Activated effector memory CD4-positive, alpha-beta T cell treated with anti-CD3 and anti-CD28 coated beads, Interleukin-2, amount 50 U/mL, for 16 hours (primary cell): ENCODE results near the gene BFSP2.
"Not testable (repeated sequence)": the region's sequence is repeated elsewhere in the genome, so short reads cannot be mapped to it uniquely, and the experiment has no call there.

ENCODE experiments used
- DNase-seq: peaks from one replicate; pipeline ENCODE4 v3.0.0-alpha.2; 2020

The BFSP2 gene

DNA sequence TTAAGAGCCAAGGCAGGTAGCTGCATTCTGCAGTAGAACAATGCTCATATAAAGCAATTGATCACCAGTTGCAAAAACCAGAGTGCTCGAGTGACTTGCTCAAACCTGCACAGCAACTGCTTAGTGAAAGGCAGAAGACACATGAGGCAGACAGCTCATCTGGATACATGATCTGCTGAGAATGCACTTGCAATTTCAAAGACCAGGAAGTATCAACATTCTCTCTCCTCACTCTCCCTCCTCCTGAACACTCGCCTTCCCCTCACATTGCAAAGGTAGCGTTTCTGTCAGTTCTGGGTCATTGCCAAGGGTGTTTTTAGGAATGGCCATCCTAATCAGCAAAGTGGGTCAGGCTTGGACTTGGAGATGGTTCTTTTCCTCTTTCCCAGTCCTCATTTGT, 61.0 kb downstream of the BFSP2 start:
- no peak for DNase-seq

DNA sequence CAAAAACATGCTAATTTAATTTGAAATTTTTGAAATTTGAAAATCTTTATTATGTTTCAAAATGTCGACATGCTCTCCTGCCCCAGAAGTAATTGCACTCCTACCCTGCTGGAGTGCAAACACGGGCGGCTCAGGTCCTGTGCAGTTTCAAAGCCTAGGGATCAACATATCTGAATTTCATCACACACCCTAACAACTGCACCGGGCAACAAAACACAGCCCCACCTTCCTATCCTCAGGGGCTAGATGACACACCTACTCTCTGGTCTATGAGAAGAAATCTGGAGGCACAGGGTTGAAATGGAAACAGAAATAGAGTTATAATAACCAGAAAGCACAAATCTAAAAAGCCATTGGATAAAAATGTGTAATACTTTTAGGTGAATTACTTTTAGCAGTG, 61.4 kb downstream of the BFSP2 start:
- DNase-seq: no peak

DNA sequence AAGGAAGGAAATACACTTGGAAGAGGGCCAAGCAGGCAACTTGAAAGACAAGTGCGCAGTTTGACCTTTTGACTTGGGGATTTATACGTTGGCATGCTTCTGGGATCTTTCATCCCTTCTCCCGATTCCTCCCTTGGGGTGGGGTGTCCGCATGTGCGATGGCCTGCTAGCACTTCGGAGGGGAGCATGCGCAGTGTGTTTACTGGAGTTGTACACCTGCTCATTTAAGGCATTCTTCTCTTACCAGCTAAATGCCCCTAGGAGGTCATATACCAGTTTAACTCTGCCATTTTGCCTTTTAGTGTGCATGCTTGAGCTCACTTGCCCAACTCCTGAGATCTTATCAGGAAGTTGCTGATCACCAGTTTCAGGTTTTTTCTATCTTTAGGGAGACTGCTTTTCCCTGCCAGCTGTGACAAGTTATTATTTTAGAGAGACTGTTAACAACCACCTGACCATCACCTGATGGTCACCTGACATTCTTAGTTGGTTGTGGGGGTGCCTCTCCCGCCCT, 63.5 kb downstream of the BFSP2 start:
- DNase-seq: no peak

DNA sequence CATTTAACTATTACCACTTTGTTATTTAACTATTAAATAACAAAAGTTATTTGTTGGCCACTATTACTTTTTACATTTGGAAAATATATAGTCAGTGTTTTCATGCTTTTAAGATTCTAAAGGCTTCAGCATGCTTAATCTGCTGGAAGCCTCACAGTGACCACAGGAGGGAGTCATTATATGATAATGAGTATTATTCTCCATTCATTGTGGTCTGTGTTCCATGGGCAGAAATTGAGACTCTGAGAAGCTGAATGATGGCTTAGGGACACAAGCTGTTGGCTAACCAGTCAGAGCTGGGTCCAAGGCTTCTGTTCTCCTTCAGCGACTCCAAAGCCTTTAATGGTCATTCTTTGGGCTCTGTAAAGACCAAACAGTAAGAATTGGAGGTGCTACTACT, 64.7 kb downstream of the BFSP2 start:
- no peak for DNase-seq

DNA sequence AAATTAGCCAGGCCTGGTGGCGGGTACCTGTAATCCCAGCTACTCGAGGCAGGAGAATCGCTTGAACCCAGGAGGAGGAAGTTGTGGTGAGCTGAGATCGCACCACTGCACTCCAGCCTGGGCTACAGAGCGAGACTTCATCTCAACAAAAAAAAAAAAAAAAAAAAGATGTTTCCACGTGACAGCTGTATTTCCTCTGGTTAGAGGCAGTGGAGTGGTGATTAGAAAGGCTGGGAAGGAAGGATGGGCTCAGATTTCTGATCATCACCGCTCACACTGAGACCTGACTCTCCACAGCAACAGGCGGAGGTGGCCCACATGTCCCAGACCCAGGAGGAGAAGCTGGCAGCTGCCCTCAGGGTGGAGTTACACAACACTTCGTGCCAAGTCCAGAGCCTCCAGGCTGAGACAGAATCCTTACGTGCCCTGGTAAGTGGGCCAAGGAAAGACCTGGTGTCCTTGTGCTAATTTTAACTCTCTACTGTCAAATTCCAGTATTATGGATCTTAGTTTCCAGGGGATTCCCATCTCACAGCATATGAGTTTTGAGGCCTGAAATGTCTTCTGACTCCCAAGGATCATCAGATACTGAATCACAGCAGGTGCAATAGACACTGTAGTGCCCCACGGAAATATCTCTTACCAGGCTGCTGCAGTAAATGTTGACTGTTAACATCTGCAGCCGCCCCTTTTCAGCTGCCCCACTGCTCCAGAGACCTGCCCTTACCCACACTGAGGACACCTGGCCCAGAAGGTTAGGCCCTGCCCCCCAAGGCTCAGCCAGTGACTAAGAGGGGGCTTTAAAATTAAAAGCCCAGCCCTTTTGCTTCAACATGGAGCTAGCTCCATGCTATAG, 66.9 kb downstream of the BFSP2 start:
- no peak for DNase-seq

DNA sequence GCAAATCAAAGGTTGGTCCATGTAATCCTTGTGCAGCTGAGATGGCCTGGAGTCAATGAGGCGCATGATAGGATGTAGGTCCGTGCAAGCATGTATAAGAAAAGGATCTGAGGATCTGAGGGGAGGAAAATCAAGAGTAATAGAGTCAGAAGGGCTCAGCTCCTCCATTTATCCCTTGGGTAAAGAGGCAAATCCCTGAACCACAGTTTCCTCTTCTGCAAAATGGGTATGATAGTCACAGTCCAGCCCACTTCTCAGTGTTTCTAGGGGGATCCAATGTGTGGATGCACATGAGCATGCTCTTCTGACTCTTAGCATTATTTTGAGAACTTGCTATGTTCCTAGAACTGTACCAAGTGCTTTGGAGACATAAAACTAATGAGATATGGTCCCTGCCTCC, 67.9 kb downstream of the BFSP2 start:
- no peak for DNase-seq

DNA sequence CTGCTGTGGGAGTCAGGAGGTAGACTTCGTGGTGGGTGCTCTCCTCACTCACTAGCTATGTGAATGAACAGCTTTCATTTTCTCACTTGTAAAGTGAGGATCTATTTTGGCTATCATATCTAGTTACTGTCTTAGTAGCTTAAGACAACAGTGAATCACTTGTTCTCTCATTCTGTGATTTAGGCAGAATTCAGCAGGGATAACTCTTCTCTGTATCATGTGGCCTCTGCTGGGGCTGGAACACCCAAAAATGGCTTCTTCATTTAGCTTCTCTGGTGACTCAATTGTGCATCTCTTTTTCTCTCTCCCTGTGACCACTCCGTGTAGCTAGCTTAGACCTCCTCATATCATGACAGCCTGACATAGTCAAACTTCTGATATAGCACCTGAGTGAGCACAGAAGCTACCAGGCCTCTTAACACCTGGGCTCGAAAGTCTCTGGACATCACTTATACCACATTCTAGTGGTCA, 68.4 kb downstream of the BFSP2 start:
- DNase-seq: no peak

DNA sequence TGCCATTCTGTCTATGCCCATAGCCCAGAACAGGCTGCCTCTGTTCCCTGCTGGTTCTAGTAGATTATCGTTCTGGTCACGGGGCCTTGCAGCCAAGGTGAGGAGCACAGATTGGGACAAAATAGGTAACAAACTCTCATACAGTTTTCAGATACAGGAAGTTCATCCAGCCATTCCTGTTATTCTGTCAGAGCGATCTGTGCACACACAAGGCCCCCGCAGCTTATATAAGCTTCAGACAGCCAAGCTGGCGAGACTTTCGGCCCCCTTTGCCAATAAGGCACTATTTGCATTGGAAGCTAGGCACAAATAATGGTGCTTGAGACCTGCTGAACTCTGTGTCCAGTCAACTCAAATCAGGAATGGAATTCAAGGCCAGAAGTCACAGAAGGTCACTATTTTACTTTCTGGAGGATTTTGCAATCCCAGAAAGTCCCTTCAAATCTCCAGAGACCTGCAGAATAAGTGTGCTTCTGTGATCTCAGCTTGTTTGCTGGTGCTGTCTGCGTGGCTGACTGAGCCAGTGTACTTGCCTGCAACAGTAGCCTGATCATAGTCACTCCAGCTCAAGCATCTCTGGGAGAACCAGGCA, 69.4 kb downstream of the BFSP2 start:
- DNase-seq: no peak

DNA sequence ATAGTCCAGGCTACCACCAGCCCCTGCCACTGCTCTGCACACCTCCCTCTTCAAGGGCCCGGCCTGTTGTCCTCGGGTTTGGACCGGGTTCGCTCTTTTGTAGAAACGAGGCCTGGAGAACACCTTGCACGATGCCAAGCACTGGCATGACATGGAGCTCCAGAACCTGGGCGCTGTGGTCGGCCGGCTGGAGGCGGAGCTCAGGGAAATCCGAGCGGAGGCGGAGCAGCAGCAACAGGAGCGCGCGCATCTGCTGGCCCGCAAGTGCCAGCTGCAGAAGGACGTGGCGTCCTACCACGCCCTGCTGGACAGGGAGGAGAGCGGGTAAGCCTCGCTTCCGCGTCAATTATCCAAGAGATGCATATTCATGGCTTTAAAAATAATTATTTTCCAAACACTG, 72.4 kb downstream of the BFSP2 start:
- DNase-seq: no peak

DNA sequence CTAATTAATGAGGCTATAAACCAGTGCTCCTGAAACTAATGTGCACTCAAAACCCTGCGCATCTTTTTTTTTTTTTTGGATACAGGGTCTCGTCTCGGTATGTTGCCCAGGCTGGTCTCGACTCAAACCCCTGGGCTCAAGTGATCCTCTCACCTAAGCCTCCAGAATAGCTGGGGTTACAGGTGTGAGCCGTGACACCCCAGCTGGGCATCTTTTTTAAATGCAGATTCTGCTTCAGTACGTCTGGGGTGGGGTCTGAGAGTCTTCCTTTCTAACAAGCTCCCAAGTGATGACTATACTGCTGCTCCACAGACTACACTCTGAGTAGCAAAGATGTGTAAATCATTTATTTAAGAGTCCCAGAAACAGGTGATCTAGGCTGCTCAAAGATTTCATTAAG, 73.0 kb downstream of the BFSP2 start:
- DNase-seq: no peak

DNA sequence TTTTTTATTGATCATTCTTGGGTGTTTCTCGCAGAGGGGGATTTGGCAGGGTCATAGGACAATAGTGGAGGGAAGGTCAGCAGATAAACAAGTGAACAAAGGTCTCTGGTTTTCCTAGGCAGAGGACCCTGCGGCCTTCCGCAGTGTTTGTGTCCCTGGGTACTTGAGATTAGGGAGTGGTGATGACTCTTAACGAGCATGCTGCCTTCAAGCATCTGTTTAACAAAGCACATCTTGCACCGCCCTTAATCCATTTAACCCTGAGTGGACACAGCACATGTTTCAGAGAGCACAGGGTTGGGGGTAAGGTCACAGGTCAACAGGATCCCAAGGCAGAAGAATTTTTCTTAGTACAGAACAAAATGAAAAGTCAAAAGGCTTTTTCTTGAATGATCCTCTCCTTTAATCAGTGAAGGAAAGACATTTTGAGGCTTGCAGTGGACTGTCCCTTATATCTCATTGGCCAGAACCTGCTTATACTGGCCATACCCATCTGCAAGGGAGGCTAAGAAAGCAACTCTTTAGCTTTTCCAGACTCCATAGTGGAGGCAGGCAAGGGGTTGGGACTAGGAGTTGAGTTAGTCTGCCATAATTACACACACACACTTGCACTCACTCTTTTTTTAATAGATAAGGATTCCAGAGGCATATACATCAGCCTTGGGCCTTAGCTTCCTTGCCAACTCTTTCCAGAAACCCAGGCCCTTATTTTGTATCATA, 73.8 kb downstream of the BFSP2 start:
- not testable (repeated sequence) for DNase-seq

DNA sequence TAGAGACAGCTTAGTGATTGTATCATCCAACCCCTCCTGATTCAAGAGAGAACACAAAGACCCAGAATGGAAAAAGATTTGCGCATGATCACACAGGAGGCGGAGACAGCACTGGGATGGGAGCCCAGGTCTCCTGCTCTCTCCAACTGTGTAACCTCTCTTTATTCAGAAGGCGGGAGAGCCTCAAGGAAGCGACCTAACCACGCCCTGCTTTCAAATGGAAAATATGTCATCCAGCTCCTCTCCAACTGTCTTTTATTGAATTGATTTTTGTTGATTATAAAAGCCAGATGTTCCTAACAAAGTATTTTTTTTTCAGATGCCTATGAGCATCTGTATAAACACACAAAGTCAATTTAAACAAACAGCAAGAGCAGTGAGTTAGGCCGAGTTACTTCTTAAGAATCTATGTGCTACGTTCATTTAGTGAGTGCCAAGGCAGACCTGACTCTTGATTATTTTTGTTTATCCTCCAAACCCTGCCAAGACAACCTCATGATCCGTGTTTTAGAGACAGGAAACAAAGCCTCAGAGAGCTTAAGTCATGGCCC, 74.5 kb downstream of the BFSP2 start:
- no peak for DNase-seq

DNA sequence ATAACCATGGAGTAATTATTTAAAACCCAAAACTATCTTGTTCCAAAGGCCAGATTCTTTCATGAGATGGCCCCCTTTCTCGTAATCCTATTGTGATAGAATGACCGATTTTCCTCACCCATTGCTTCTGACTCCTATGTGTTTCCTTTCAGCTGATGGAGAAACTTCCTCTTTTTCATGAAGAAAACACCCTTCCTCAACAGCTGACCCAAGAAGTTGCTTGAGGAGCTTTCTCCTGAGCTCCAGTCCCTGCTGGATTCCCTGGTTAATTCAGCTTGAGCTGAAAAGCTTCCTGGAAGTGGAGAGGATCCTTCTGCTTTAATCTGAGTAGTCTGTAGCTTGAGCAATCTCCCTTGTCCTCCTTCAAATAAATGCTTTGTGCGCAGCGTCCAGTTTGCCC, 75.0 kb downstream of the BFSP2 start:
- DNase-seq: no peak

DNA sequence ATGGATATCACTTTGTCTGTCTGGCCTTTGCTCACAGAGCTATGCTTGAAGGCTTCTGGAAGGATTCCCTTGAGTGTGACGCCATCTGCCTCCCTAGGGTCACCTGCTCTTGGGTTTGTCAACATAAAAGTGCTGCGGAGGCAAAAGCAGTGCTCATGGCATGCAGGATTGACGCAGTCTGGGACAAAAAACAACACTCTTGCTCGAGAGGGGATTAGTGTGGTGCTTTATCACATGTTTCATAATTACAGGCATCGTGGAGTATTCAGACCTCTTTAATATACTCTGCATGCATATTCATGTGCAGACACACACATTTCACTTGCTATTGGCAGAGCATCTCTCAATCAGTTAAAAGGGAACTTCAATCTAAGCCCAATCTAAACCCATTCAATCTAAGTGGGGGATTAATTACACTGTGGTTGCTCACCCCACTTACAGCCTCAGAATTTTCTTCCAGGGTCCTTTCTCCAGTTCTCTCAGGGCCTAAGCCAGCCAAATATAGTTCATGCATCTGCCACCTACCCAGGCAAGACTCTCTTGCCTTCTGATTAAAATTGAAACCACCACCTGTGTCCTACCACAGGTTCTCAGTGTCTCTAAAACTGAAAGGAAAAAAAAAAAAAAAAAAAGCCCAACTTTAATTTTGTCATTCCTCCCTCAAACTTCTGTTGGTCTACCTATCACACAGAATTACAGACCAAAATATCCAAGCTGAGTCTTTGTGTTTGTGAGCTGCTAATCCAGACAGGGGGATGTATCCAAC, 75.6 kb downstream of the BFSP2 start:
- no peak for DNase-seq

DNA sequence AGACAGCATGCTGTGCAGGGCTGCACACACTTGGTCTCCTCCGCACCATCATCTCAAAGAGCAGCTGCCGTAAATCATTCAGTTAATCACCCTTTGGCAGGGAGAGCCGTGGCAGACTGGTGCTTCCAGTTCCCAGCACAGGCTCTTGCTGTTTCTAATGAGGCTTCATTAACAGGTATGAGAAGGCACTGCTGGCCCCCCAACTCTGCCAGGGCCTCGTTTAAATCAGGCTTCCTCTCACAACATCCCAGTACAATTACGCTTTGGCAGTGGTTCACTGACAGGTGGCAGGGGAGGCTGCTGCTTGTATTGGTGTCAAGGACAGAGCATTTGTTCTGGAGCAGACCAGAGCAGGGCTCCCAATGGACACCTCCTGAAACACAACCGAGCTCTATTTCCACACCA, 77.1 kb downstream of the BFSP2 start:
- DNase-seq: no peak

DNA sequence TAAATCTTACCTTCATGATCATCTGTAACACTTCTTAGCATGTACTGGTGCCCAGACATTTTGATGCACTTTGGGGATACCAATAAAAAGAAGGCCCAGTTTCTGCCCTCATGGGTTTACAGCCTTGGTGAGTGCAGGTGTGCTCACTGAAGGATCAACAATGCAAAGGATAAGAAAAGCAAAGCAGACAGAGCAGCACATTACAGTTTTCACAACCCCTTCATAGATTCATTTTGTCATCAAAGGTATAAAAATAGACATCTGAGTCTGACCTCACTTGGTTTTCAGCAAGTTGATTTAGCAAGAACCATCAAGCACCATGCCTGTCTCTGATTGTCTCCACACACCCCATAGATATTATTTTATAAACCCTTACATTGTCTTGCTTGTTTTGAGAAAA, 77.6 kb downstream of the BFSP2 start:
- no peak for DNase-seq

DNA sequence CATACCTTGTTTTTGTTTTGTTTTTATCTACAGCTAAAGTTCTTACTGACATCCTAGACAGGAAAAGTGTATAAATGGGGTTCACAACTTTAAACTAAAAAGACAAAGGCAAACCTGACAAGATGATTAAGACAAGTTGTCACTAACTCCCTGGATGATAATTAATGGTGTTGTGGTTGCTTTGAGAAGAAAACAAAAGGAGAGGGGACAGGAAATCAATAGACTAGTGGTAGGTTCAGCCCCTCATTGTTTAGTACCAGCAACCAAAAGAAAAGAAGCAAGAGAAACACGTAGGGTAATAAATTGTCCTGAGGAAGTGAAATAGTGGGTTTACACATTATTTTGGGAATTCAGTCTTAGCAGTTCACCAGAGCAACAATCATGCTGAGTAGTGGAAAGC, 78.8 kb downstream of the BFSP2 start:
- DNase-seq: no peak

DNA sequence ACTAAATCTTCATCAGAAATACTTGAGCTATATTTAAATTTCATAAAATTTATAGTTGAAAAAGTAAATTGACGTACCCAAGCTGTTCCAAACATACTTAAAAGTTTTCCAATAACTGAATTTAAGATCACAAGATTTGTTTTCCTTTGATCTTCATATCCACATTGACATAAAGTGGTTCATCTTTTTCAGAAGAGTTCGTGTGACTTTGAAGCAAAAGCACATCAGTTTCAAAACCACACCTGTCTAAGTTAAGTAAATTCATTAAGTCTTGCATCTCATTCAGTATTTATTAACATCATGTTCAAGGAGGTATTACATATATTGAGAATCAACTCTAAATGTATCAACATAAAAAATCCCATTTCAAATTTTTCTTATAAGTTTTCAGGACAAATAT, 79.5 kb downstream of the BFSP2 start:
- DNase-seq: no peak

DNA sequence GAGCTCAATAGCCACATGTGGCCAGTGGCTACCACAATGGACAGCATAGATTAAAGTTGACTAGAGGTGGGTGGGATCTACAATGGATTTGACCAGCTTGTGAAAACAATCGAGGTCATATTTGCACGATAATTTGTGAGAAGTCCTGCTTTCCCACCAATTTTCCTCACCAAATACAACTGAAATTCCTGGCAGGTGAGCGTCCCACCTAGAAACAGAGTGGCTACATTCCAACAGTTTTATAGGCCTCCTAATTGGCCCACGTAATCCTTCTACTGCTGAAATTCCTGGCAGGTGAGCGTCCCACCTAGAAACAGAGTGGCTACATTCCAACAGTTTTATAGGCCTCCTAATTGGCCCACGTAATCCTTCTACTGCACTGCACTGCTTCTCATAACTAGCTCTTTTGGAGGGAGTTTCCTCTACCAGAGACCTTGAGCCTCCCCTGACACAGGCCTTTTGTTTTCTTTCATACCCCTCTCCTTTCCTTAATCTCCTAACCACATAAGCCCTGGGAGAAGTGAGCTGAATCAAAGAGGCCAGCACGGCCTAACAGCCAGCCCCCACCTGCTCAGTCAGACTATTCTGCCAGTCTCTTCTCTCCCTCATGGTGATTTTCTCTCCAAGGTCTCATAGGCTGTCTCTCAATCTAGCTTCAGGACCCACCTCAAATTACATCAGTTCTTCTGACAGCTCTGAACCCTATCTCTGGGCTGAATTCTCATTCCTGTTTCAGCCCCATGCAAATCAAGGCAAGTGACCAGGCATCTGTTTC, 80.2 kb downstream of the BFSP2 start:
- DNase-seq: no peak

DNA sequence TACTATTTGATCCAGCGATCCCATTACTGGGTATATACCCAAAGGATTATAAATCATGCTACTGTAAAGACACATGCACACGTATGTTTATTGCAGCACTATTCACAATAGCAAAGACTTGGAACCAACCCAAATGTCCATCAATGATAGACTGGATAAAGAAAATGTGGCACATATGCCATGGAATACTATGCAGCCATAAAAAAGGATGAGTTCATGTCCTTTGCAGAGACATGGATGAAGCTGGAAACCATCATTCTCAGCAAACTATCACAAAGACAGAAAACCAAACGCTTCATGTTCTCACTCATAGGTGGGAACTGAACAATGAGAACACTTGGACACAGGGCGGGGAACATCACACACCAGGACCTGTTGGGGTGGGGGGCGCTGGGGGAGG, 82.6 kb downstream of the BFSP2 start:
- DNase-seq: not testable (repeated sequence)

DNA sequence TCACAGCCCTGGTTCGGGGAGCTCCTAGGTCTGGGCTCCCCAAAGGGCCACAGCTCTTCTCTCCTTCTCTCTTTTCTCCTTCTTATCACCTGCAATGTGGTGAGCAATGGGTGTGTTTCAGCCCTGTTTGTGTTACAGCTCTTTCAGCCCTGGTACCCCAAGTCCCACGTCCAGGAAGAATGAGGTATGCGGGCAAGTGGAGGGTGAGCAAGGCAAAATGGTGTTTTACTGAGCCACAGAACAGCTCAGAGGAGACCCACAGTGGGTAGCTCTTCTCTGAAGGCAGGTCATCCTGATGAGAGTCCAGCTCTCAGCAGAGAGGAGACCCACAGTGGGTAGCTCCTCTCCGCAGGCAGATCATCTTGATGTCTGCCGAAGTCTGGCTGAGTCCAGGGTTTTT, 86.8 kb downstream of the BFSP2 start:
- DNase-seq: no peak

DNA sequence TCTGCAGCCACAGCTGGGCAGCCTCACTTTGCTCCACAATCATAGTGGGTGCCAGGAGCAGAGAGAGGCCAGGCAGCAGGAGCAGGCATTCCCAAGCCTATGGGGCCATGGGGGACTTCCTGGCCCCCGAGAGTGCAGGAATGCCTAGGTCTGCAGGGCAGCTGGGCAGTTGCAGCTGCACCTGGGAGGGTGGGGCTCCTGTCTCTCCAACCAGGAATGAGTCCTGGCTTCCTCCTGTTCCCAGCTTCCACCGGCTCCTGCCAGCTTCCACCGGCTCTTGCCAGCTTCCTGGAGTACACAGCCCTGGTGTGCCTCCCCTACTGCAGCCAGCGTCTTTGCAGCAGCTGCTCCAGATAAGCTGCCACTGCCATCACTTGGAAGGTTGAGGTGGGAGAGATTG, 87.3 kb downstream of the BFSP2 start:
- no peak for DNase-seq
